MCF 10A (cell line): ENCODE results near the gene ABTB1. TPM values are rescaled to one million over a fixed set of nuclear protein-coding genes. Genes with fewer than 3 reads are reported as not detected.

Source experiments
- BruUV-seq: library from RNA; stranded (reverse); fragments of 400-500 nt; replicated peaks from 2 replicates; lab custom pipeline; 2021; lab: Mats Ljungman, UMichigan
- CTCF ChIA-PET: fragments of 300-600 bp; sonication (Branson Sonifier 250); formaldehyde crosslinking; extraction: SDS; loops from one replicate; lab custom pipeline; 2021; ENCODE audit warnings: antibody characterized with exemption, inconsistent platforms; lab: Yijun Ruan, JAX
- POLR2A ChIA-PET: fragments of 300-600, 350-650 bp; sonication (Branson Sonifier 250); formaldehyde crosslinking; extraction: SDS; loops from one replicate; lab custom pipeline; 2020; ENCODE audit warnings: antibody characterized with exemption, inconsistent platforms; lab: Yijun Ruan, JAX
- DNase-seq: peaks from one replicate; pipeline ENCODE4 v3.0.0-alpha.2; 2018; ENCODE audit not compliant: unreplicated experiment
- H3K27ac Mint-ChIP-seq: one replicate; pipeline ENCODE4 v1.8.0; 2022; ENCODE audit warnings: mild to moderate bottlenecking, low read depth, mixed read lengths; ENCODE audit not compliant: unreplicated experiment
- H3K27me3 Mint-ChIP-seq: one replicate; pipeline ENCODE4 v1.8.0; 2022; ENCODE audit warnings: mixed read lengths; ENCODE audit not compliant: insufficient read depth, unreplicated experiment
- H3K36me3 Mint-ChIP-seq: one replicate; pipeline ENCODE4 v1.8.0; 2022; ENCODE audit warnings: mild to moderate bottlenecking, moderate library complexity, mixed read lengths; ENCODE audit not compliant: insufficient read depth, unreplicated experiment
- H3K4me1 Mint-ChIP-seq: one replicate; pipeline ENCODE4 v1.8.0; 2022; ENCODE audit warnings: mixed read lengths; ENCODE audit not compliant: insufficient read depth, unreplicated experiment
- H3K4me3 Mint-ChIP-seq: one replicate; pipeline ENCODE4 v1.8.0; 2022; ENCODE audit warnings: mild to moderate bottlenecking, moderate library complexity, mixed read lengths; ENCODE audit not compliant: unreplicated experiment
- H3K9me3 Mint-ChIP-seq: one replicate; pipeline ENCODE4 v1.8.0; 2022; ENCODE audit warnings: mixed read lengths; ENCODE audit not compliant: unreplicated experiment
- CTCF ChIP-seq: fragments of 200-600 bp; IDR thresholded peaks from one replicate; pipeline ENCODE4 v1.8.0; 2022; ENCODE audit warnings: antibody characterized with exemption, mild to moderate bottlenecking; ENCODE audit not compliant: unreplicated experiment
- intact Hi-C: fragments of 100-400 bp; cut with micrococcal nuclease; formaldehyde crosslinking; loops from 2 replicates; pipeline ENCODE4 v1.14.1; 2022
- total RNA-seq: library from RNA; stranded (reverse); gene quantifications from 2 replicates; pipeline ENCODE4 v1.2.3, GENCODE V29; 2022

The ABTB1 gene
- total RNA-seq, 1 experiment from 2014 or later, result 9.7 TPM

- Mint-ChIP-seq H3K27me3 (no peaks in the 10 kb centered on the region), H3K36me3 (no peaks in the 10 kb centered on the region), H3K4me3 (no peak overlapping the region), H3K4me1 (peaks cover 10% of the 10 kb centered on the region), H3K27ac (no peak overlapping the region), H3K9me3 (no peaks in the 10 kb centered on the region)
- no peak for TF ChIP-seq CTCF
- no peak for DNase-seq
- no TSS peak for BruUV-seq
- intact Hi-C loops, result no loop called here
- ChIA-PET POLR2A (no interaction called here), CTCF (no interaction called here)
Measured at GRCh38 chr3:127730171-127730570, 57.4 kb downstream of the ABTB1 start.

Other genes with a start within 250 kb of the ABTB1 start
- 47.0 and 57.2 TPM in 2 replicates for gene TPRA1, start 82.2 kb upstream of the ABTB1 start, total RNA-seq
- gene MCM2, start 74.5 kb upstream of the ABTB1 start, total RNA-seq, result 12.5 and 17.5 TPM in 2 replicates
- gene PODXL2, start 43.8 kb upstream of the ABTB1 start, total RNA-seq, result 10.1 and 10.4 TPM in 2 replicates
- 12.6 and 25.3 TPM in 2 replicates for gene MGLL, start 149.6 kb downstream of the ABTB1 start, total RNA-seq
- gene KBTBD12, start 242.3 kb downstream of the ABTB1 start, total RNA-seq, result not detected in 2 replicates